ENCODE results near the gene LZTS3. TPM values are rescaled to one million over a fixed set of nuclear protein-coding genes. Genes with fewer than 3 reads are reported as not detected.

Gene LZTS3
- total and polyA plus RNA-seq, 2 of the 13 experiments (the other 11 are each of a cell fraction or from before 2014, with no cell fraction given) = 10.1 to 31.3 TPM

DNA sequence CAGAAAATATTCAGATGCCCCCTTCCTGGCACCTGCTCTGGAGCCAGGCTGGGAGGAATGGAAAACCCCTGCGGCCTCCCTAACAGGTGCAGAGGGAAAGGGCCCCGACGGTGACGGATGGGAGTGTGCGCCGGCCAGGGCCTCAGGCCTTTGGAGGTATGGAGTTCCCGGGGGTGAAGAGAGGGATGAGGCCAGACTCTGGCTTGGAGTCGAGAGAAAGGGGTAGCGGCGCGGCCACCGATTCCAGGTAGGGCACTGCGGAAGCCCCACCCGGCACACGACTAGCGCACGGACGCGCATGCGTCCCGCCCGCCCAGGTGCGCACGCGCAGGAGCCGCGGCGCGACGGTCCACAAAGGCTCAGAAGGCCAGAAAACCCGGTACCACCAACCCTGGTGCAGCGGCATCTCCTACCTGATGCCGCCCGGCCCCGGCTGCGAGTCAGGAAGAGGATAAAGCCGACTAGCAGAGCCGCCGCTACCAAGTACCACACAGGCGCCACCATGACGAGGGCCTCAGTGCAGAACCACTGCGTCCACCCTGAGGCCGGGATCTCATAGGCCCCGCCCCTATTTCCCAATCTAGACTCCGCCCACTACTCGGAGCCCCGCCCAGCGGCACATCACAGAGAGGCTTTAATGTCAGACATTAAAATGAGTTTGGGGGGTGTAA lies 30.9 kb upstream of the LZTS3 start, which contains the start of gene DDRGK1 (continued):
- peak; percentile 90 for TF ChIP-seq SP5 (CRISPR knock-in tag; IDR thresholded peaks at IDR 0.05; ENCODE audit: borderline replicate concordance, low read depth)
- peak; percentile 36; the same call in 1 of the 2 replicates for TF ChIP-seq FOSL1 (CRISPR knock-in tag; IDR thresholded peaks at IDR 0.05; ENCODE audit: borderline replicate concordance)
- TF ChIP-seq, protein P1, sequence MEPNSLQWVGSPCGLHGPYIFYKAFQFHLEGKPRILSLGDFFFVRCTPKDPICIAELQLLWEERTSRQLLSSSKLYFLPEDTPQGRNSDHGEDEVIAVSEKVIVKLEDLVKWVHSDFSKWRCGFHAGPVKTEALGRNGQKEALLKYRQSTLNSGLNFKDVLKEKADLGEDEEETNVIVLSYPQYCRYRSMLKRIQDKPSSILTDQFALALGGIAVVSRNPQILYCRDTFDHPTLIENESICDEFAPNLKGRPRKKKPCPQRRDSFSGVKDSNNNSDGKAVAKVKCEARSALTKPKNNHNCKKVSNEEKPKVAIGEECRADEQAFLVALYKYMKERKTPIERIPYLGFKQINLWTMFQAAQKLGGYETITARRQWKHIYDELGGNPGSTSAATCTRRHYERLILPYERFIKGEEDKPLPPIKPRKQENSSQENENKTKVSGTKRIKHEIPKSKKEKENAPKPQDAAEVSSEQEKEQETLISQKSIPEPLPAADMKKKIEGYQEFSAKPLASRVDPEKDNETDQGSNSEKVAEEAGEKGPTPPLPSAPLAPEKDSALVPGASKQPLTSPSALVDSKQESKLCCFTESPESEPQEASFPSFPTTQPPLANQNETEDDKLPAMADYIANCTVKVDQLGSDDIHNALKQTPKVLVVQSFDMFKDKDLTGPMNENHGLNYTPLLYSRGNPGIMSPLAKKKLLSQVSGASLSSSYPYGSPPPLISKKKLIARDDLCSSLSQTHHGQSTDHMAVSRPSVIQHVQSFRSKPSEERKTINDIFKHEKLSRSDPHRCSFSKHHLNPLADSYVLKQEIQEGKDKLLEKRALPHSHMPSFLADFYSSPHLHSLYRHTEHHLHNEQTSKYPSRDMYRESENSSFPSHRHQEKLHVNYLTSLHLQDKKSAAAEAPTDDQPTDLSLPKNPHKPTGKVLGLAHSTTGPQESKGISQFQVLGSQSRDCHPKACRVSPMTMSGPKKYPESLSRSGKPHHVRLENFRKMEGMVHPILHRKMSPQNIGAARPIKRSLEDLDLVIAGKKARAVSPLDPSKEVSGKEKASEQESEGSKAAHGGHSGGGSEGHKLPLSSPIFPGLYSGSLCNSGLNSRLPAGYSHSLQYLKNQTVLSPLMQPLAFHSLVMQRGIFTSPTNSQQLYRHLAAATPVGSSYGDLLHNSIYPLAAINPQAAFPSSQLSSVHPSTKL (CRISPR knock-in tag; IDR thresholded peaks at IDR 0.05) = peak; percentile 47
- peak; percentile 40 for TF ChIP-seq MED8 (CRISPR knock-in tag; IDR thresholded peaks at IDR 0.05; ENCODE audit: insufficient replicate concordance)
- peak; percentile 92 for TF ChIP-seq SAP130 (CRISPR knock-in tag; IDR thresholded peaks at IDR 0.05; ENCODE audit: low read depth)
- no peak for TF ChIP-seq ZSCAN22 (CRISPR knock-in tag; IDR thresholded peaks at IDR 0.05)
- TF ChIP-seq, protein P2, sequence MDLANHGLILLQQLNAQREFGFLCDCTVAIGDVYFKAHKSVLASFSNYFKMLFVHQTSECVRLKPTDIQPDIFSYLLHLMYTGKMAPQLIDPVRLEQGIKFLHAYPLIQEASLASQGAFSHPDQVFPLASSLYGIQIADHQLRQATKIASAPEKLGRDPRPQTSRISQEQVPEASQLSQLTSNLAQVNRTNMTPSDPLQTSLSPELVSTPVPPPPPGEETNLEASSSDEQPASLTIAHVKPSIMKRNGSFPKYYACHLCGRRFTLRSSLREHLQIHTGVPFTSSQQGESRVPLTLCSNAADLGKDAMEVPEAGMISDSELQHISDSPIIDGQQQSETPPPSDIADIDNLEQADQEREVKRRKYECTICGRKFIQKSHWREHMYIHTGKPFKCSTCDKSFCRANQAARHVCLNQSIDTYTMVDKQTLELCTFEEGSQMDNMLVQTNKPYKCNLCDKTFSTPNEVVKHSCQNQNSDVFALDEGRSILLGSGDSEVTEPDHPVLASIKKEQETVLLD (CRISPR knock-in tag; IDR thresholded peaks at IDR 0.05; ENCODE audit: low read depth) = no peak
- TF ChIP-seq, protein P3, sequence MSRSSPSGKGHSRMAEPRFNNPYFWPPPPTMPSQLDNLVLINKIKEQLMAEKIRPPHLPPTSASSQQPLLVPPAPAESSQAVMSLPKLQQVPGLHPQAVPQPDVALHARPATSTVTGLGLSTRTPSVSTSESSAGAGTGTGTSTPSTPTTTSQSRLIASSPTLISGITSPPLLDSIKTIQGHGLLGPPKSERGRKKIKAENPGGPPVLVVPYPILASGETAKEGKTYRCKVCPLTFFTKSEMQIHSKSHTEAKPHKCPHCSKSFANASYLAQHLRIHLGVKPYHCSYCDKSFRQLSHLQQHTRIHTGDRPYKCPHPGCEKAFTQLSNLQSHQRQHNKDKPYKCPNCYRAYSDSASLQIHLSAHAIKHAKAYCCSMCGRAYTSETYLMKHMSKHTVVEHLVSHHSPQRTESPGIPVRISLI (CRISPR knock-in tag; IDR thresholded peaks at IDR 0.05; ENCODE audit: borderline replicate concordance) = peak; percentile 77; the same call in 1 of the 2 replicates
- TF ChIP-seq, protein P4, sequence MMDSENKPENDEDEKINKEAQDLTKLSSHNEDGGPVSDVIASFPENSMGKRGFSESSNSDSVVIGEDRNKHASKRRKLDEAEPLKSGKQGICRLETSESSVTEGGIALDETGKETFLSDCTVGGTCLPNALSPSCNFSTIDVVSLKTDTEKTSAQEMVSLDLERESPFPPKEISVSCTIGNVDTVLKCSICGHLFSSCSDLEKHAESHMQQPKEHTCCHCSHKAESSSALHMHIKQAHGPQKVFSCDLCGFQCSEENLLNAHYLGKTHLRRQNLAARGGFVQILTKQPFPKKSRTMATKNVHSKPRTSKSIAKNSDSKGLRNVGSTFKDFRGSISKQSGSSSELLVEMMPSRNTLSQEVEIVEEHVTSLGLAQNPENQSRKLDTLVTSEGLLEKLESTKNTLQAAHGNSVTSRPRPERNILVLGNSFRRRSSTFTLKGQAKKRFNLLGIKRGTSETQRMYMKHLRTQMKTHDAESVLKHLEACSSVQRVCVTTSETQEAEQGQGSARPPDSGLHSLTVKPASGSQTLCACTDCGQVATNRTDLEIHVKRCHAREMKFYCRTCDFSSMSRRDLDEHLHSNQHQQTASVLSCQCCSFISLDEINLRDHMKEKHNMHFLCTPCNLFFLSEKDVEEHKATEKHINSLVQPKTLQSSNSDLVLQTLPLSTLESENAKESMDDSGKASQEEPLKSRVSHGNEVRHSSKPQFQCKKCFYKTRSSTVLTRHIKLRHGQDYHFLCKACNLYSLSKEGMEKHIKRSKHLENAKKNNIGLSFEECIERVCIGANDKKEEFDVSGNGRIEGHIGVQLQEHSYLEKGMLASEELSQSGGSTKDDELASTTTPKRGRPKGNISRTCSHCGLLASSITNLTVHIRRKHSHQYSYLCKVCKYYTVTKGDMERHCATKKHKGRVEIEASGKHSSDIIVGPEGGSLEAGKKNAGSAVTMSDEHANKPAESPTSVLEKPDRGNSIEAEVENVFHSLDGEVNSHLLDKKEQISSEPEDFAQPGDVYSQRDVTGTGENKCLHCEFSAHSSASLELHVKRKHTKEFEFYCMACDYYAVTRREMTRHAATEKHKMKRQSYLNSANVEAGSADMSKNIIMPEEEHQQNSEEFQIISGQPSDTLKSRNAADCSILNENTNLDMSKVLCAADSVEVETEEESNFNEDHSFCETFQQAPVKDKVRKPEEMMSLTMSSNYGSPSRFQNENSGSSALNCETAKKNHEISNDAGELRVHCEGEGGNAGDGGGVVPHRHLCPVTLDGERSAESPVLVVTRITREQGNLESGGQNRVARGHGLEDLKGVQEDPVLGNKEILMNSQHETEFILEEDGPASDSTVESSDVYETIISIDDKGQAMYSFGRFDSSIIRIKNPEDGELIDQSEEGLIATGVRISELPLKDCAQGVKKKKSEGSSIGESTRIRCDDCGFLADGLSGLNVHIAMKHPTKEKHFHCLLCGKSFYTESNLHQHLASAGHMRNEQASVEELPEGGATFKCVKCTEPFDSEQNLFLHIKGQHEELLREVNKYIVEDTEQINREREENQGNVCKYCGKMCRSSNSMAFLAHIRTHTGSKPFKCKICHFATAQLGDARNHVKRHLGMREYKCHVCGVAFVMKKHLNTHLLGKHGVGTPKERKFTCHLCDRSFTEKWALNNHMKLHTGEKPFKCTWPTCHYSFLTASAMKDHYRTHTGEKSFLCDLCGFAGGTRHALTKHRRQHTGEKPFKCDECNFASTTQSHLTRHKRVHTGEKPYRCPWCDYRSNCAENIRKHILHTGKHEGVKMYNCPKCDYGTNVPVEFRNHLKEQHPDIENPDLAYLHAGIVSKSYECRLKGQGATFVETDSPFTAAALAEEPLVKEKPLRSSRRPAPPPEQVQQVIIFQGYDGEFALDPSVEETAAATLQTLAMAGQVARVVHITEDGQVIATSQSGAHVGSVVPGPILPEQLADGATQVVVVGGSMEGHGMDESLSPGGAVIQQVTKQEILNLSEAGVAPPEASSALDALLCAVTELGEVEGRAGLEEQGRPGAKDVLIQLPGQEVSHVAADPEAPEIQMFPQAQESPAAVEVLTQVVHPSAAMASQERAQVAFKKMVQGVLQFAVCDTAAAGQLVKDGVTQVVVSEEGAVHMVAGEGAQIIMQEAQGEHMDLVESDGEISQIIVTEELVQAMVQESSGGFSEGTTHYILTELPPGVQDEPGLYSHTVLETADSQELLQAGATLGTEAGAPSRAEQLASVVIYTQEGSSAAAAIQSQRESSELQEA (CRISPR knock-in tag; IDR thresholded peaks at IDR 0.05; ENCODE audit: not compliant biosample characterization) = peak; percentile 96
- TF ChIP-seq NR1H2 (CRISPR knock-in tag; IDR thresholded peaks at IDR 0.05; ENCODE audit: borderline replicate concordance, low read depth) = no peak
